AG09319 (cell line): Measurements from ENCODE around the gene DNAH3.

Source experiments
- DNase-seq: peaks from one replicate; pipeline ENCODE4 v3.0.0-alpha.2; 2010; ENCODE audit warnings: low read depth; ENCODE audit errors: extremely low read depth
- CTCF ChIP-seq: IDR thresholded peaks from 2 replicates; pipeline ENCODE4 v1.5.1; 2011; ENCODE audit warnings: low read depth, mild to moderate bottlenecking, inconsistent platforms, low read length, moderate library complexity

The DNAH3 gene

DNA sequence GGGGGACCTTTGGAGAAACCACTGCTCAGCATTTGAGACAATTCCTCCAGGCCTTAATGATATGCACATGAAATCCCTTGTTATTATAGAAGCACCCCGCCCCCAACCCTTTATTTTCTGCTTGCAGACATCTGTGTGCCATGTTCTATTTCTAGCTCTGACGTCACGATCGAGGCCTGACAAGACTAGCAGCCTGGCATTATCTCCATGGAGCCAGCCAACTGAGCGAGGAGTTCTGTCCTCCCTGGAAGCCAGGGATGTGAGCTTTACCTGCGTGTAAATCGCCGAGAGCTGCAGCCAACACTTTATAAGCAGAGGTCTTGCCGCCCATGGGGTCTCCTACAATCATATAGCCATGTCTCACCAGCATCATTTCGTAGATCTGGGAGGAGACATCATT lies 116.9 kb downstream of the DNAH3 start:
- no peak for TF ChIP-seq CTCF
- DNase-seq: no peak

- TF ChIP-seq CTCF: no peak
- no peak for DNase-seq
Observed at GRCh38 chr16:21033264-21033663, 117.4 kb downstream of the DNAH3 start.

DNA sequence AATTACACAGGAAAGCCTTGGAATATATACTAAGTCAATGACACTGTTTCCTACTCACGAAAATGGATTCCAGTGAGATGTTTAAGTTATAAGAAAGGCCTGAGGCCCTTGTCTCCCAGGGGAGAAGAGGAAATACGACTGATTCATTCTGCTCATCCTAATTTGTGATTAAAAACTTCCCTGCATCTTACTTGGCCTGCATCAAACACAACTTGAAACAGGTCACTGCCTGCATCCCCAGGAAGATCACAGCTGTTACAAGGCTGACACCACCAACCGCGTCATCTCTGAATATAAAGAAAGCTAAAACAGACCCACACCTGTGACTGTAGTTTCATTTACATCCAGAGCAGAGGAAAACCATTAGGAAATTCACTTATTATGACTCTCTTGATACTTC lies 121.9 kb downstream of the DNAH3 start:
- no peak for TF ChIP-seq CTCF
- no peak for DNase-seq

DNA sequence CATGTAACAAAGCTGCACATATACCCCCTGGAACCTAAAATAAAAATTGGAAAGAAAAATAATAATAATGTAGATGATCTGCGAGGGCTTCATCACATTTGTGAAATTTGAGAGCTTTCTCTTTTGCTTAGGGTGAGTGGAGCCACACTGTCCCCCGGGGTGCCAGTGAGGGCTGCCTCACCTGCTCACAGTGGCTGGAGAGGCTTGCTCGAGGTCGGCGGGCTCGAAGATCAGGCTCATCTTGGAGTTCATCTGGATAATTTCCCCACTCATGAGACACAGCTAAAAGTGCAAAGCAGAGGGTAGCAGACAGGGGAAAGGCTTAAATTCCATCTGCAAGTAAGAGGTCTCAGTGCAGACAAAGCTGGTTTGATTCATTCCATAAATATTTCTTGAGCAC lies 123.8 kb downstream of the DNAH3 start:
- DNase-seq: no peak
- TF ChIP-seq CTCF: no peak

- DNase-seq: no peak
- TF ChIP-seq CTCF: no peak
Observed at GRCh38 chr16:21023509-21024202, 127.0 kb downstream of the DNAH3 start.

GRCh38 chr16:21021316-21021715 lies 129.3 kb downstream of the DNAH3 start:
- TF ChIP-seq CTCF: no peak
- DNase-seq: no peak

DNA sequence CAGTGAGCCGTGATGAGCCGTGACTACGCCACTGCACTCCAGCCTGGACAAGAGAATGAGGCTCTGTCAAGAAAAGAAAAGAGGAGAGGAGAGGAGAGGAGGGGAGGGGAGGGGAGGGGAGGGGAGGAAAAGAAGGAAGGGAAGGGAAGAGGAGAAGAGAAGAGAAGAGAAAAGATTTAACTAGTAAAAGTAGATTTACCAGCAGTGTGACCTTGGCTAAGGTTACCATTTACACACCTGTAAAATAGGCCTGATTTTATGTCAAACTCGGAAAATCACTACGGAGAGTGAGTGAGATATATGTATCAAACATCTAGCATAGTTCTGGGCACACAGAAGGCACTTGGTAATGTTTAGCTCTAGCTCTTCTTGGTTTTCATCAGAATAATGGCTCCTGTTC lies 140.8 kb downstream of the DNAH3 start:
- no peak for TF ChIP-seq CTCF
- no peak for DNase-seq
